ENCODE results near the gene ALB.
A peak's percentile ranks its signal among the peaks of the same experiment; 100 is the strongest.

ALB gene

GRCh38 chr4:73433140-73433539, 29.1 kb downstream of the ALB start:
- ChIA-PET CTCF (no interaction called here), POLR2A (ENCODE audit: low non-redundant PET) (no interaction called here)
- DNase-seq (ENCODE audit: low spot score), result no peak
- TF ChIP-seq CTCF (conservative IDR thresholded peaks at IDR 0.05; ENCODE audit: low read depth), result no peak
- H3K27ac ChIP-seq, result no peak overlapping the region

GRCh38 chr4:73434311-73434710, 30.2 kb downstream of the ALB start:
- peak; percentile 20 for DNase-seq (ENCODE audit: low spot score)
- peak; percentile 41 for TF ChIP-seq CTCF (conservative IDR thresholded peaks at IDR 0.05; ENCODE audit: low read depth)
- H3K27ac ChIP-seq, result no peak overlapping the region
- ChIA-PET CTCF (interaction anchor here (1.0 kb wide), 1 partner anchor 10 kb away, joined by 3 read pairs; no protein-coding TSS in a partner anchor), POLR2A (ENCODE audit: low non-redundant PET) (no interaction called here)

GRCh38 chr4:73435984-73436383, 31.9 kb downstream of the ALB start, which contains the start of gene AFP:
Gene AFP, plus strand, starts transcription at chr4:73436221. Its CDS starts 42 bp downstream, at chr4:73436263.
- ChIA-PET CTCF (interaction anchor here (0.7 kb wide), 1 partner anchor 720 kb away, joined by 4 read pairs; no protein-coding TSS in a partner anchor), POLR2A (ENCODE audit: low non-redundant PET) (no interaction called here)
- no peak within 1 kb of the TSS for H3K27ac ChIP-seq
- no peak for TF ChIP-seq CTCF (conservative IDR thresholded peaks at IDR 0.05; ENCODE audit: low read depth)
- no peak for DNase-seq (ENCODE audit: low spot score)

GRCh38 chr4:73436674-73437557, 32.8 kb downstream of the ALB start:
- TF ChIP-seq CTCF (conservative IDR thresholded peaks at IDR 0.05; ENCODE audit: low read depth), result no peak
- DNase-seq (ENCODE audit: low spot score), result no peak
- H3K27ac ChIP-seq, result no peak overlapping the region
- ChIA-PET POLR2A (ENCODE audit: low non-redundant PET) (no interaction called here), CTCF (interaction anchor here (0.6 to 0.7 kb wide), 2 partner anchors 43 to 126 kb away, joined by 3 read pairs; no protein-coding TSS in a partner anchor)

GRCh38 chr4:73437558-73437956, 33.5 kb downstream of the ALB start:
- H3K27ac ChIP-seq, result no peak overlapping the region
- no peak for DNase-seq (ENCODE audit: low spot score)
- no peak for TF ChIP-seq CTCF (conservative IDR thresholded peaks at IDR 0.05; ENCODE audit: low read depth)
- ChIA-PET POLR2A (ENCODE audit: low non-redundant PET) (no interaction called here), CTCF (interaction anchor here (0.7 kb wide), 1 partner anchor 43 kb away, joined by 3 read pairs; no protein-coding TSS in a partner anchor)

GRCh38 chr4:73438048-73438447, 34.0 kb downstream of the ALB start:
- ChIA-PET CTCF (interaction anchor here (0.6 to 1.2 kb wide), 3 partner anchors 19 to 111 kb away, joined by 3 to 4 read pairs (median 4); no protein-coding TSS in a partner anchor), POLR2A (ENCODE audit: low non-redundant PET) (no interaction called here)
- TF ChIP-seq CTCF (conservative IDR thresholded peaks at IDR 0.05; ENCODE audit: low read depth), result no peak

More at GRCh38 chr4:73438048-73438447, 34.0 kb downstream of the ALB start:
- no peak overlapping the region for H3K27ac ChIP-seq
- DNase-seq (ENCODE audit: low spot score), result no peak
